Measurements from ENCODE around the gene WNT2B.

Gene WNT2B

GRCh38 chr1:112515311-112516009, 6.7 kb downstream of the WNT2B start:
- no peak overlapping the region for H3K4me3 ChIP-seq (ENCODE audit: low read depth, low read length)
- TF ChIP-seq MAX (IDR thresholded peaks at IDR 0.05; ENCODE audit: low read depth, low read length) (no peak), POLR2A (IDR thresholded peaks at IDR 0.05; ENCODE audit: extremely low read depth, insufficient read length) (no peak), MYC (IDR thresholded peaks at IDR 0.05; ENCODE audit: low read depth, low read length) (no peak)
- TF ChIP-seq, protein P1, sequence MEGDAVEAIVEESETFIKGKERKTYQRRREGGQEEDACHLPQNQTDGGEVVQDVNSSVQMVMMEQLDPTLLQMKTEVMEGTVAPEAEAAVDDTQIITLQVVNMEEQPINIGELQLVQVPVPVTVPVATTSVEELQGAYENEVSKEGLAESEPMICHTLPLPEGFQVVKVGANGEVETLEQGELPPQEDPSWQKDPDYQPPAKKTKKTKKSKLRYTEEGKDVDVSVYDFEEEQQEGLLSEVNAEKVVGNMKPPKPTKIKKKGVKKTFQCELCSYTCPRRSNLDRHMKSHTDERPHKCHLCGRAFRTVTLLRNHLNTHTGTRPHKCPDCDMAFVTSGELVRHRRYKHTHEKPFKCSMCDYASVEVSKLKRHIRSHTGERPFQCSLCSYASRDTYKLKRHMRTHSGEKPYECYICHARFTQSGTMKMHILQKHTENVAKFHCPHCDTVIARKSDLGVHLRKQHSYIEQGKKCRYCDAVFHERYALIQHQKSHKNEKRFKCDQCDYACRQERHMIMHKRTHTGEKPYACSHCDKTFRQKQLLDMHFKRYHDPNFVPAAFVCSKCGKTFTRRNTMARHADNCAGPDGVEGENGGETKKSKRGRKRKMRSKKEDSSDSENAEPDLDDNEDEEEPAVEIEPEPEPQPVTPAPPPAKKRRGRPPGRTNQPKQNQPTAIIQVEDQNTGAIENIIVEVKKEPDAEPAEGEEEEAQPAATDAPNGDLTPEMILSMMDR (IDR thresholded peaks at IDR 0.05; ENCODE audit: low read depth, low read length), result no peak
- DNase-seq (ENCODE audit: low read depth), result no peak

DNA sequence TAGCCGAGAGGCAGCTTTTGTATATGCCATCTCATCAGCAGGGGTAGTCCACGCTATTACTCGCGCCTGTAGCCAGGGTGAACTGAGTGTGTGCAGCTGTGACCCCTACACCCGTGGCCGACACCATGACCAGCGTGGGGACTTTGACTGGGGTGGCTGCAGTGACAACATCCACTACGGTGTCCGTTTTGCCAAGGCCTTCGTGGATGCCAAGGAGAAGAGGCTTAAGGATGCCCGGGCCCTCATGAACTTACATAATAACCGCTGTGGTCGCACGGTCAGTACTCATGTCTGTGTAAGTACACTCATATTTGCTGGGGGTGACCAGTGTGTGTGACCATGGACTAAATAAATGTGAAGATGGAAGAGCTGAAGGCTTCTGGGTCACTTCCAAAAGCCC, 7.4 kb downstream of the WNT2B start:
- no peak for DNase-seq (ENCODE audit: low read depth)
- no peak overlapping the region for H3K4me3 ChIP-seq (ENCODE audit: low read depth, low read length)
- TF ChIP-seq MAX (IDR thresholded peaks at IDR 0.05; ENCODE audit: low read depth, low read length) (no peak), MYC (IDR thresholded peaks at IDR 0.05; ENCODE audit: low read depth, low read length) (no peak), POLR2A (IDR thresholded peaks at IDR 0.05; ENCODE audit: extremely low read depth, insufficient read length) (no peak)
- TF ChIP-seq, protein P1 (IDR thresholded peaks at IDR 0.05; ENCODE audit: low read depth, low read length), result no peak

- DNase-seq (ENCODE audit: low read depth), result no peak
- no peak overlapping the region for H3K4me3 ChIP-seq (ENCODE audit: low read depth, low read length)
- TF ChIP-seq MAX (IDR thresholded peaks at IDR 0.05; ENCODE audit: low read depth, low read length) (no peak), MYC (IDR thresholded peaks at IDR 0.05; ENCODE audit: low read depth, low read length) (no peak), POLR2A (IDR thresholded peaks at IDR 0.05; ENCODE audit: extremely low read depth, insufficient read length) (no peak)
- TF ChIP-seq, protein P1 (IDR thresholded peaks at IDR 0.05; ENCODE audit: low read depth, low read length), result no peak
These were observed 8.5 kb downstream of the WNT2B start for GRCh38 chr1:112517231-112517630.

- H3K4me3 ChIP-seq (ENCODE audit: low read depth, low read length), result no peak overlapping the region
- TF ChIP-seq POLR2A (IDR thresholded peaks at IDR 0.05; ENCODE audit: extremely low read depth, insufficient read length) (no peak), MYC (IDR thresholded peaks at IDR 0.05; ENCODE audit: low read depth, low read length) (no peak), MAX (IDR thresholded peaks at IDR 0.05; ENCODE audit: low read depth, low read length) (no peak)
- TF ChIP-seq, protein P1 (IDR thresholded peaks at IDR 0.05; ENCODE audit: low read depth, low read length), result no peak
- no peak for DNase-seq (ENCODE audit: low read depth)
These were observed 8.9 kb downstream of the WNT2B start for GRCh38 chr1:112517646-112518045.

- no peak overlapping the region for H3K4me3 ChIP-seq (ENCODE audit: low read depth, low read length)
- DNase-seq (ENCODE audit: low read depth), result no peak
- TF ChIP-seq MAX (IDR thresholded peaks at IDR 0.05; ENCODE audit: low read depth, low read length) (no peak), POLR2A (IDR thresholded peaks at IDR 0.05; ENCODE audit: extremely low read depth, insufficient read length) (no peak), MYC (IDR thresholded peaks at IDR 0.05; ENCODE audit: low read depth, low read length) (no peak)
- TF ChIP-seq, protein P1 (IDR thresholded peaks at IDR 0.05; ENCODE audit: low read depth, low read length), result no peak
These were observed 9.4 kb downstream of the WNT2B start for GRCh38 chr1:112518186-112518585.
